Psoas muscle (tissue), 8 donors: ENCODE results near the gene OSTC. TPM values are rescaled to one million over a fixed set of nuclear protein-coding genes. Genes with fewer than 3 reads are reported as not detected.

Experiments used
- ATAC-seq, 4 donors: fragments of 200-7000 bp; cut with Tn5 transposase; one replicate each; pipeline ENCODE4 v1.9.1; 2020; ENCODE audit warnings: moderate library complexity in 3 of 4, mild to moderate bottlenecking in 2 of 4
- DNase-seq, 2 donors: peaks; one replicate each; pipeline ENCODE4 v3.0.0-alpha.2; 2020
- H3K27ac ChIP-seq: fragments of 200-600 bp; one replicate; pipeline ENCODE4 v1.8.0; 2022
- H3K27me3 ChIP-seq, 3 donors: fragments of 200-600 bp in 1 of 3; one replicate each; pipeline versions ENCODE4 v1.6.1 to v1.8.0; 2013 to 2022; ENCODE audit warnings: low read length in 2 of 3, mild to moderate bottlenecking in 2 of 3, moderate library complexity in 1 of 3; ENCODE audit not compliant: insufficient read depth in 3 of 3
- H3K36me3 ChIP-seq, 2 donors: fragments of 200-600 bp in 1 of 2; one replicate each; pipeline versions ENCODE4 v1.6.1 to v1.8.0; 2013 to 2022; ENCODE audit warnings: low read depth in 1 of 2, mild to moderate bottlenecking in 1 of 2, moderate library complexity in 1 of 2; ENCODE audit not compliant: insufficient read depth in 1 of 2
- H3K4me1 ChIP-seq: fragments of 200-600 bp; one replicate; pipeline ENCODE4 v1.8.0; 2022
- H3K4me3 ChIP-seq: fragments of 200-600 bp; one replicate; pipeline ENCODE4 v1.8.0; 2022; ENCODE audit warnings: mild to moderate bottlenecking
- H3K9me3 ChIP-seq: fragments of 200-600 bp; one replicate; pipeline ENCODE4 v1.8.0; 2022
- WGBS, 3 donors: extraction: QIAGEN DNeasy Blood & Tissue Kit; methylation state at CpG; one replicate each; pipeline versions ENCODE4 v1.1.6 to v1.1.7; 2013; 5-methylcytosine and 5-hydroxymethylcytosine counted together
- intact Hi-C, 2 donors: fragments of 100-400 bp; cut with DNase I; formaldehyde crosslinking; loops; one replicate each; pipeline versions ENCODE4 v1.11.0 to v1.14.2; 2022
- polyA plus RNA-seq, 3 donors: library from polyadenylated mRNA; stranded (reverse); fragments of 200-250 nt; gene quantifications; one replicate each; pipeline ENCODE4 v1.2.3, GENCODE V29; 2013
- total RNA-seq, 4 donors: library from RNA; stranded (reverse); fragmentation: NEBNext Ultra II Directional in 2 of 4; extraction: Animal tissue kit (Norgen Biotek cat#: 25700) in 2 of 4; gene quantifications; one replicate each; pipeline versions ENCODE4 v1.2.1 to v1.2.4, GENCODE V29; 2021 to 2023
- TF ChIP-seq, protein P1 (sequence below): fragments of 200-600 bp; IDR thresholded peaks from one replicate; pipeline ENCODE4 v1.8.0; 2022; ENCODE audit warnings: antibody characterized with exemption
- donor health status: healthy with polysubstance abuse.
- donor health status: DM: no; HTN: no; CAD: no; lungs with moderate emphysema.
- donor health status: Bipolar disorder and iron deficiency.
- donor health status: healthy.
- donor health status: DM: yes; HTN: yes; CAD: no.
- donor health status: DM: no; HTN: no; CAD: no.
- donor health status: DM: no; HTN: no; CAD: no.
- donor health status: DM: yes; HTN: yes; CAD: no.

OSTC gene
- total and polyA plus RNA-seq, 7 donors = 17.6 to 86.3 (median 29.8) TPM

DNA sequence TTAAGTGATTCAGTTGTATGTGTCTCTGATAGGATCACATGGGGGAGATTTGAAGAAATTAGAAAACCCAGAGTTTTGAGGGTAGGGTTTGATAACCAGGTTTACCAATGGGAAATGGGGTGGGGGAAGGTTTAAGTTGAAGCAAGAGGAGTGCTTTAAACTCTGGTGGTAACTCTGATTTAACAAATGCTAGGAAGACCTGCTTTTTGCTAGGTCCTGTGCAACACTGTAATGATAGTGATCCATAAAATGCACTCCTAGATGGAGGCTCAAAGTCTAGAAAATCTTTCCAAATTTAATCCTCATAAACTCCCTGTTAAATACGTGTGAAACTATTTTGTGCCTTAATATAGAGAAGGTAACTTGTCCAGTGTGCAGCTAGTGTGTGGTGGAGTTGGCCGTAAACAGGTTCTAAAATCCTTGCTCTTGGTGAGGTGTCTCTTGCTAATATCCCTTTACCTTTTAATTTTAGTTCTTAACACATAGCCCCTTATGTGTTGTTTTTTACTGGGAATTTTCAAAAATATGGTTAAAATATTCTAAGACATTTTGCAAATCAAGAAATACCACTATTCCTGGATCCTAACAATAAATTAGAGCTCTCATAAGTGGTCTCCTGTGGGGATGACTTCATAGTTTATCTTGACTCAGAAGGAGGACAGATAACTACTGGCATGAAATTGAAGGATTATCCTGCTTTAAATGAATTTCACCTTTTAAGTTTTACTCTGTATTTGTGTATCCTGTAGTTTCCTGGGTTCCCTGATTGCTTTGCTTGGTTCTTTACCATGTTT, 25.9 kb upstream of the OSTC start:
- Histone ChIP-seq H3K4me1 (peaks cover 17% of the 10 kb centered on the region), H3K9me3 (no peaks in the 10 kb centered on the region), H3K27me3 (no peaks in the 10 kb centered on the region), H3K36me3 (peaks cover 17 to 78% of the 10 kb centered on the region in 2 donors), H3K4me3 (no peak overlapping the region), H3K27ac (no peak overlapping the region)
- intact Hi-C loops = no loop called here
- TF ChIP-seq, protein P1, sequence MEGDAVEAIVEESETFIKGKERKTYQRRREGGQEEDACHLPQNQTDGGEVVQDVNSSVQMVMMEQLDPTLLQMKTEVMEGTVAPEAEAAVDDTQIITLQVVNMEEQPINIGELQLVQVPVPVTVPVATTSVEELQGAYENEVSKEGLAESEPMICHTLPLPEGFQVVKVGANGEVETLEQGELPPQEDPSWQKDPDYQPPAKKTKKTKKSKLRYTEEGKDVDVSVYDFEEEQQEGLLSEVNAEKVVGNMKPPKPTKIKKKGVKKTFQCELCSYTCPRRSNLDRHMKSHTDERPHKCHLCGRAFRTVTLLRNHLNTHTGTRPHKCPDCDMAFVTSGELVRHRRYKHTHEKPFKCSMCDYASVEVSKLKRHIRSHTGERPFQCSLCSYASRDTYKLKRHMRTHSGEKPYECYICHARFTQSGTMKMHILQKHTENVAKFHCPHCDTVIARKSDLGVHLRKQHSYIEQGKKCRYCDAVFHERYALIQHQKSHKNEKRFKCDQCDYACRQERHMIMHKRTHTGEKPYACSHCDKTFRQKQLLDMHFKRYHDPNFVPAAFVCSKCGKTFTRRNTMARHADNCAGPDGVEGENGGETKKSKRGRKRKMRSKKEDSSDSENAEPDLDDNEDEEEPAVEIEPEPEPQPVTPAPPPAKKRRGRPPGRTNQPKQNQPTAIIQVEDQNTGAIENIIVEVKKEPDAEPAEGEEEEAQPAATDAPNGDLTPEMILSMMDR = no peak
- no peak for DNase-seq
- ATAC-seq = no peak
- WGBS, 3 donors = 62 to 70% (median 63%) methylated on average over 2 of the region's 2 CpGs

DNA sequence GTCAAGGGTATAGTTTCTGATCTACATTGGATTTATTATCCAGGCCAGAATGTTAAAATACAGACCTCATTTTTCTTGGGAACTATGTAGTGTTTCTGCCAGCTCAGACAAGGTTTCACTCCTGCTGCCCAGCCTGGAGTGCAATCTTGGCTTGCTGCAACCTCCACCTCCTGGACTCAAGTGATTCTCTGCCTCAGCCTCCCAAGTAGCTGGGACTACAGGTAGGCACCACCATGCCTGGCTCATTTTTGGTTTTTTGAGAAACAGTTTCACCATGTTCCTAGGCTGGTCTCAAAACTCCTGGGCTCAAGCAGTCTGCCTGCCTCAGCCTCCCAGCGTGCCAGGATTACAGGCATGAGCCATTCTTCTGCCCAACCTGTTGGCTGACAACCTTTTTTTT, 24.3 kb upstream of the OSTC start:
- H3K4me1 ChIP-seq = peaks cover 17% of the 10 kb centered on the region
- no peaks in the 10 kb centered on the region for H3K27me3 ChIP-seq
- no peak for DNase-seq
- H3K9me3 ChIP-seq = no peaks in the 10 kb centered on the region
- TF ChIP-seq, protein P1 = no peak
- intact Hi-C loops = no loop called here
- ATAC-seq = no peak
- H3K36me3 ChIP-seq = peaks cover 19 to 94% of the 10 kb centered on the region in 2 donors
- 95 to 100% (median 100%) methylated on average over 1 of the region's 1 CpG for WGBS, 3 donors
- H3K4me3 ChIP-seq = no peak overlapping the region
- no peak overlapping the region for H3K27ac ChIP-seq

DNA sequence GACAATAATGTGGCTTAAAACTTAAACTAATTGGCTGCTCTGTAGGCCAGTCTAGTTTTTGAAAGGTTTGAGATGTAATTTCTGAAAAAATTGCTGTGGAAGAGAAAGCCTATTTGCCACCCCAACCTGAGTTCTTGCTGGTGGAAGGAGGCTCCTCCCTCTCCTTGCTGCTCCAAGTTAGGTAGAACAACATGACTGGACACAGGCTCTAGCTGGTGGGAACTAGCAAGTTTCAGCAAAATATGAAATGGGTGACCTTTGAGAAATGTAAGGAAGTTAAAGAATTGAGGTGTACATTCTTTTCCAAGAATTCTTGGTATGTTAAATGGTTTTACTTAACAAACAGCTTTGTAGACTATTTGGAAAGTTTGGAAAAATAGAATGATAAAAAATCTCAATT, 22.0 kb upstream of the OSTC start:
- H3K4me3 ChIP-seq = no peak overlapping the region
- ATAC-seq = no peak

DNA sequence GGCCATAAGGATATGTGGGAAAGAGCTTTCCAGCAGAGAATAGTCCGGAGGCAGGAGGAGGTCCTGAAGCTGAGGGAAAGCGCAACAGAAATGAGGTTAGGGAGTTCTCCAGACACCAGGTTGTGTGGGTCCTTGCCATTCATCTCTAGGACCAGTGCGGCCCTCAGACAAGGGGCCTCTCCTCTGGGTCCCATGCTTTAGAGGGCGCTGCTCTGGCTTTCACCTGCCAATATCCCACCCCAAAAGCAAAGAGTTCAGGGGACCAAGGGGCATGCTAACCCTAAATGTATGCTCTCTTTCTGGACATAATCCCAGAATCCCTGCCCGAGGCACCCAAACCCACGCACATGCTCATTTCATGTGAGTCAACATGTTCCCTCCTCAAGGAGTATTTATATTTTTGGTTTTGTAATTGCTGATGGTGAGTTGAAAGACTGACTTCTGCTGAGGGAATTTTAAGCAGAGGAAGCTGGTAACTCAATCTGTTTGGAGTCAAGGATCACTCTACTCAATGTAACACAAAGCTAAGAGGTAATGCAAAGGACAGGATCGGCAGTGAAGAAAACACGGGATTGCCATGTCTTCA, 15.2 kb upstream of the OSTC start:
- no peaks in the 10 kb centered on the region for H3K4me1 ChIP-seq
- TF ChIP-seq, protein P1 = no peak
- no peaks in the 10 kb centered on the region for H3K9me3 ChIP-seq
- no peak overlapping the region for H3K27ac ChIP-seq
- intact Hi-C loops = no loop called here
- DNase-seq (no peak), ATAC-seq (no peak)
- H3K27me3 ChIP-seq = no peaks in the 10 kb centered on the region
- H3K4me3 ChIP-seq = no peak overlapping the region
- peaks cover 12 to 64% of the 10 kb centered on the region in 2 donors for H3K36me3 ChIP-seq
- 81 to 92% (median 85%) methylated on average over 8 of the region's 8 CpGs for WGBS, 3 donors

More for the DNA sequence above, 22.0 kb upstream of the OSTC start:
- H3K27ac ChIP-seq = no peak overlapping the region
- TF ChIP-seq, protein P1 = no peak
- peaks cover 19 to 100% of the 10 kb centered on the region in 2 donors for H3K36me3 ChIP-seq
- H3K27me3 ChIP-seq = no peaks in the 10 kb centered on the region
- intact Hi-C loops = no loop called here
- H3K9me3 ChIP-seq = no peaks in the 10 kb centered on the region
- DNase-seq = no peak
- peaks cover 5% of the 10 kb centered on the region for H3K4me1 ChIP-seq
